Measurements from ENCODE around the gene NDUFS1. TPM values are rescaled to one million over a fixed set of nuclear protein-coding genes. Genes with fewer than 3 reads are reported as not detected.

The NDUFS1 gene
- polyA plus RNA-seq, 1 donor from 2014 or later = 113 TPM

- Histone ChIP-seq H3K27me3 (ENCODE audit: insufficient read depth, low read depth, low read length) (no peaks in the 10 kb centered on the region), H2AFZ (ENCODE audit: low read depth, low read length) (no peak overlapping the region), H3K27ac (ENCODE audit: low read length) (no peak overlapping the region), H3K9ac (ENCODE audit: low read length) (no peak overlapping the region), H3F3A (ENCODE audit: insufficient read depth, low read length, poor library complexity, severe bottlenecking) (no peaks in the 10 kb centered on the region), H3K9me3 (ENCODE audit: low read length) (no peaks in the 10 kb centered on the region), H3K4me2 (ENCODE audit: low read length) (no peak overlapping the region), H3K9me2 (ENCODE audit: insufficient read depth, low read length) (no peaks in the 10 kb centered on the region), H3K4me3 (ENCODE audit: low read length) (no peak overlapping the region), H3K79me2 (replicated peaks; ENCODE audit: insufficient read depth, low read length) (peaks cover 18% of the 10 kb centered on the region), H4K20me1 (ENCODE audit: insufficient read depth) (no peaks in the 10 kb centered on the region), H3K36me3 (ENCODE audit: insufficient read depth, low read length) (no peaks in the 10 kb centered on the region)
- TF ChIP-seq EZH2 (IDR thresholded peaks at IDR 0.05; ENCODE audit: borderline replicate concordance, insufficient read depth, low read length, poor library complexity, severe bottlenecking) (no peak), TAF1 (IDR thresholded peaks at IDR 0.05; ENCODE audit: low read depth) (no peak), MXI1 (conservative IDR thresholded peaks at IDR 0.05; ENCODE audit: poor library complexity, severe bottlenecking) (no peak), RAD21 (conservative IDR thresholded peaks at IDR 0.05) (no peak), REST (IDR thresholded peaks at IDR 0.05; ENCODE audit: borderline replicate concordance) (no peak), SMC3 (conservative IDR thresholded peaks at IDR 0.05; ENCODE audit: poor library complexity) (no peak)
Measured at GRCh38 chr2:206092297-206092696, 66.9 kb downstream of the NDUFS1 start.

GRCh38 chr2:206088248-206088647, 71.0 kb downstream of the NDUFS1 start:
- Histone ChIP-seq H3K9ac (ENCODE audit: low read length) (no peak overlapping the region), H3K27me3 (ENCODE audit: insufficient read depth, low read depth, low read length) (no peaks in the 10 kb centered on the region), H3K4me2 (ENCODE audit: low read length) (no peak overlapping the region), H3K36me3 (ENCODE audit: insufficient read depth, low read length) (no peaks in the 10 kb centered on the region), H3K4me3 (ENCODE audit: low read length) (peak overlapping the region; percentile 85), H3K9me2 (ENCODE audit: insufficient read depth, low read length) (no peaks in the 10 kb centered on the region), H3K27ac (ENCODE audit: low read length) (no peak overlapping the region), H4K20me1 (ENCODE audit: insufficient read depth) (no peaks in the 10 kb centered on the region), H3K79me2 (replicated peaks; ENCODE audit: insufficient read depth, low read length) (peaks cover 41% of the 10 kb centered on the region), H3K9me3 (ENCODE audit: low read length) (no peaks in the 10 kb centered on the region), H3F3A (ENCODE audit: insufficient read depth, low read length, poor library complexity, severe bottlenecking) (no peaks in the 10 kb centered on the region), H2AFZ (ENCODE audit: low read depth, low read length) (no peak overlapping the region)
- TF ChIP-seq MXI1 (conservative IDR thresholded peaks at IDR 0.05; ENCODE audit: poor library complexity, severe bottlenecking) (no peak), REST (IDR thresholded peaks at IDR 0.05; ENCODE audit: borderline replicate concordance) (no peak), TAF1 (IDR thresholded peaks at IDR 0.05; ENCODE audit: low read depth) (no peak), CTCF (IDR thresholded peaks at IDR 0.05; ENCODE audit: poor library complexity, severe bottlenecking) (no peak), POLR2AphosphoS5 (IDR thresholded peaks at IDR 0.05) (no peak), RAD21 (conservative IDR thresholded peaks at IDR 0.05) (no peak), EP300 (conservative IDR thresholded peaks at IDR 0.05; ENCODE audit: poor library complexity, severe bottlenecking) (no peak), EZH2 (IDR thresholded peaks at IDR 0.05; ENCODE audit: borderline replicate concordance, insufficient read depth, low read length, poor library complexity, severe bottlenecking) (no peak), SMC3 (conservative IDR thresholded peaks at IDR 0.05; ENCODE audit: poor library complexity) (no peak)
